Vagina (tissue), 2 donors: ENCODE measurements around the gene TMTC1. TPM values are rescaled to one million over a fixed set of nuclear protein-coding genes. Genes with fewer than 3 reads are reported as not detected.
A peak's percentile ranks its signal among the peaks of the same experiment; 100 is the strongest.
"Not testable (repeated sequence)": the region's sequence is repeated elsewhere in the genome, so short reads cannot be mapped to it uniquely, and the experiment has no call there.

Experiments
- DNase-seq, 2 donors: peaks; one replicate each; pipeline ENCODE4 v3.0.0-alpha.2; 2017; ENCODE audit errors: extremely low spot score in 2 of 2
- H3K27ac ChIP-seq: fragments of 200-600 bp; sonication (generic); one replicate; pipeline ENCODE4 v1.5.1; 2019
- H3K27me3 ChIP-seq: fragments of 200-600 bp; sonication (generic); one replicate; pipeline ENCODE4 v1.5.1; 2019
- H3K36me3 ChIP-seq, 2 donors: fragments of 200-600 bp; sonication (generic); one replicate each; pipeline ENCODE4 v1.5.1; 2017 to 2019
- H3K4me1 ChIP-seq: fragments of 200-600 bp; sonication (generic); one replicate; pipeline ENCODE4 v1.5.1; 2019
- H3K4me3 ChIP-seq, 2 donors: fragments of 200-600 bp; sonication (generic); 1 replicate in 1 of 2; 2 replicates in 1 of 2; pipeline ENCODE4 v1.5.1; 2016 to 2019
- H3K9me3 ChIP-seq: fragments of 200-600 bp; sonication (generic); one replicate; pipeline ENCODE4 v1.5.1; 2019
- POLR2A ChIP-seq, 2 donors: fragments of 450-650 bp; IDR thresholded peaks; one replicate each; pipeline ENCODE4 v1.6.1; 2017; ENCODE audit warnings: antibody characterized with exemption in 2 of 2, mild to moderate bottlenecking in 2 of 2, moderate library complexity in 2 of 2
- POLR2AphosphoS5 ChIP-seq, 2 donors: sonication (generic); formaldehyde crosslinking; IDR thresholded peaks; one replicate each; pipeline ENCODE4 v1.9.0; 2017; ENCODE audit warnings: antibody characterized with exemption in 2 of 2, mild to moderate bottlenecking in 2 of 2, low read depth in 1 of 2; ENCODE audit not compliant: insufficient read depth in 1 of 2
- intact Hi-C: fragments of 100-400 bp; cut with DNase I; formaldehyde crosslinking; loops from one replicate; pipeline ENCODE4 v1.15.1; 2023
- total RNA-seq: library from RNA; depleted of rRNA; stranded (reverse); fragments of >200 nt; gene quantifications from one replicate; pipeline ENCODE4 v1.2.3, GENCODE V29; 2016
- TF ChIP-seq, protein P1 (sequence below), 3 experiments: fragments of 450-650 bp in 2 of 3; fragments of 200-600 bp in 1 of 3; sonication (generic) in 1 of 3; IDR thresholded peaks; one replicate each; pipeline ENCODE4 v1.5.1; 2017 to 2019; ENCODE audit warnings: antibody characterized with exemption in 3 of 3, mild to moderate bottlenecking in 2 of 3, moderate library complexity in 2 of 3

Gene TMTC1
- total RNA-seq: 63.8 TPM

DNA sequence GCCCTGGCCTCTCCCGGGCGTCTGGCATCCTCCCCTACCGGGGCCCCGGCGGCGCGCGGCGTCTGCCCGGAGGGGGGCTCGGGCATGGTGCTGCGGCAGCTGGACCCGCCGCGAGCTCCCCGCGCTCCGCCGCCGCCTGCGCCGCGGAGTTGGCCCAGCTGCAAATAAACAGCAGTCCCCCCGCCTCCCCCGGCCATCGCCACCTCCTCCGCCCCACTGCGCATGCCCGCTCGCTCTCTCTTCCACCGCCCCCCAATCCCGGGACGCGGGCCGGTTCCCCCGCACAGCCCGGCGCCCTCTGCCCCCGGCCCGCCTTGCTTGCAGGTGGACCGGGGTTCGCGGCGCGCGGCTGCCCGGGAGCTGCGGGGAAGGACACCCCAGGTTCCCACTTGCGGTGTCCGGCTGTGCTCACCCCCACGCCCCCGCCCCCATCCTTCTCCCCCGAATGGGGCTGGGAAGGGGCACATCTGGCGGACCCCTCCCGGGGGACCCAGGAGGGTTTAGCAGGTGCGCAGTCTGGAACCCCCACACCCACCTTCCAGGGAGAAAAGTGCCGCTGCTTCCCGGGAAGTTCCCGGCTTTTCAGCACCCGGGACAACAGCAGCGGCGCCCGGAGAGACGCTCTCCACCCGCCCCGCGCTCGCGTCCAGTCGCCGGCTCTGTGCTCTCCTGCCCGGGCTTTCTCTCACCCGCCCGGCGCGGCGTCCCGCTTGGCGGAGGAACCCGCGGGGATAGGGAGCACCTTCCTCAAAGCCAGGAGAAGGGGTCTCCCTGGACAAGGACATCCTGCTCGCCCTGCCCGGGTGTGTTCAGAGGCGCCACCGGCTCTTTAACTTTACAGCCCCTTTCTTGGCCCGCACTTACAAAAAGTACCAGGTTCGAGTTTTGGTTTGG, at the start of gene TMTC1:
Gene TMTC1, minus strand, starts transcription at position 170 of the 894 bp plus-strand sequence. CDS start 191 bp downstream, outside the sequence.
- Histone ChIP-seq H3K27me3 (no peaks in the 10 kb centered on the region), H3K4me1 (peaks cover 9% of the 10 kb centered on the region), H3K4me3 (peak within 1 kb of the TSS; percentile 65 to 83), H3K36me3 (no peaks in the 10 kb centered on the region), H3K27ac (peak within 1 kb of the TSS; percentile 86), H3K9me3 (no peaks in the 10 kb centered on the region)
- TF ChIP-seq POLR2AphosphoS5 (IDR thresholded peaks at IDR 0.05; ENCODE audit: insufficient read depth in 1 of 2, low read depth in 1 of 2): peak in 1 of 2 donors; percentile 18
- TF ChIP-seq, protein P1, sequence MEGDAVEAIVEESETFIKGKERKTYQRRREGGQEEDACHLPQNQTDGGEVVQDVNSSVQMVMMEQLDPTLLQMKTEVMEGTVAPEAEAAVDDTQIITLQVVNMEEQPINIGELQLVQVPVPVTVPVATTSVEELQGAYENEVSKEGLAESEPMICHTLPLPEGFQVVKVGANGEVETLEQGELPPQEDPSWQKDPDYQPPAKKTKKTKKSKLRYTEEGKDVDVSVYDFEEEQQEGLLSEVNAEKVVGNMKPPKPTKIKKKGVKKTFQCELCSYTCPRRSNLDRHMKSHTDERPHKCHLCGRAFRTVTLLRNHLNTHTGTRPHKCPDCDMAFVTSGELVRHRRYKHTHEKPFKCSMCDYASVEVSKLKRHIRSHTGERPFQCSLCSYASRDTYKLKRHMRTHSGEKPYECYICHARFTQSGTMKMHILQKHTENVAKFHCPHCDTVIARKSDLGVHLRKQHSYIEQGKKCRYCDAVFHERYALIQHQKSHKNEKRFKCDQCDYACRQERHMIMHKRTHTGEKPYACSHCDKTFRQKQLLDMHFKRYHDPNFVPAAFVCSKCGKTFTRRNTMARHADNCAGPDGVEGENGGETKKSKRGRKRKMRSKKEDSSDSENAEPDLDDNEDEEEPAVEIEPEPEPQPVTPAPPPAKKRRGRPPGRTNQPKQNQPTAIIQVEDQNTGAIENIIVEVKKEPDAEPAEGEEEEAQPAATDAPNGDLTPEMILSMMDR (IDR thresholded peaks at IDR 0.05): no peak
- TF ChIP-seq POLR2A (IDR thresholded peaks at IDR 0.05): peak in 1 of 2 donors; percentile 68
- intact Hi-C loops: loop anchor here (10.0 kb wide), 1 partner anchor 49 kb away; no protein-coding TSS in a partner anchor
- DNase-seq: no peak

- no peak for DNase-seq
- H3K9me3 ChIP-seq: no peaks in the 10 kb centered on the region
- H3K27ac ChIP-seq: no peak overlapping the region
- no peaks in the 10 kb centered on the region for H3K27me3 ChIP-seq
- TF ChIP-seq POLR2AphosphoS5 (IDR thresholded peaks at IDR 0.05; ENCODE audit: insufficient read depth in 1 of 2, low read depth in 1 of 2): no peak
- H3K36me3 ChIP-seq: no peaks in the 10 kb centered on the region
- no peak overlapping the region for H3K4me3 ChIP-seq
- intact Hi-C loops: no loop called here
- H3K4me1 ChIP-seq: no peaks in the 10 kb centered on the region
Measured at GRCh38 chr12:29831173-29831572, 47.4 kb upstream of the TMTC1 start.

GRCh38 chr12:29830391-29830790, 46.6 kb upstream of the TMTC1 start:
- H3K4me1 ChIP-seq: no peaks in the 10 kb centered on the region
- no peaks in the 10 kb centered on the region for H3K9me3 ChIP-seq
- TF ChIP-seq POLR2A (IDR thresholded peaks at IDR 0.05) (no peak), POLR2AphosphoS5 (IDR thresholded peaks at IDR 0.05; ENCODE audit: insufficient read depth in 1 of 2, low read depth in 1 of 2) (no peak)
- TF ChIP-seq, protein P1 (IDR thresholded peaks at IDR 0.05): no peak
- no peak for DNase-seq
- no peaks in the 10 kb centered on the region for H3K36me3 ChIP-seq
- H3K27me3 ChIP-seq: no peaks in the 10 kb centered on the region
- intact Hi-C loops: no loop called here
- no peak overlapping the region for H3K27ac ChIP-seq
- no peak overlapping the region for H3K4me3 ChIP-seq

- no peak for DNase-seq
- no peaks in the 10 kb centered on the region for H3K36me3 ChIP-seq
- intact Hi-C loops: no loop called here
- H3K4me3 ChIP-seq: no peak overlapping the region
- TF ChIP-seq, protein P1 (IDR thresholded peaks at IDR 0.05): no peak
- no peak for TF ChIP-seq POLR2A (IDR thresholded peaks at IDR 0.05)
- no peak for TF ChIP-seq POLR2AphosphoS5 (IDR thresholded peaks at IDR 0.05; ENCODE audit: insufficient read depth in 1 of 2, low read depth in 1 of 2)
- H3K27me3 ChIP-seq: no peaks in the 10 kb centered on the region
- H3K9me3 ChIP-seq: no peaks in the 10 kb centered on the region
- H3K4me1 ChIP-seq: no peaks in the 10 kb centered on the region
- H3K27ac ChIP-seq: no peak overlapping the region
Measured at GRCh38 chr12:29818916-29819623, 35.3 kb upstream of the TMTC1 start.

- H3K27me3 ChIP-seq: no peaks in the 10 kb centered on the region
- DNase-seq: no peak
- intact Hi-C loops: no loop called here
- H3K4me1 ChIP-seq: no peaks in the 10 kb centered on the region
- no peak for TF ChIP-seq POLR2AphosphoS5 (IDR thresholded peaks at IDR 0.05; ENCODE audit: insufficient read depth in 1 of 2, low read depth in 1 of 2)
- TF ChIP-seq POLR2A (IDR thresholded peaks at IDR 0.05): no peak
- TF ChIP-seq, protein P1 (IDR thresholded peaks at IDR 0.05): no peak
- no peaks in the 10 kb centered on the region for H3K36me3 ChIP-seq
- no peaks in the 10 kb centered on the region for H3K9me3 ChIP-seq
- H3K4me3 ChIP-seq: no peak overlapping the region
- no peak overlapping the region for H3K27ac ChIP-seq
Measured at GRCh38 chr12:29816874-29817725, 33.4 kb upstream of the TMTC1 start.

DNA sequence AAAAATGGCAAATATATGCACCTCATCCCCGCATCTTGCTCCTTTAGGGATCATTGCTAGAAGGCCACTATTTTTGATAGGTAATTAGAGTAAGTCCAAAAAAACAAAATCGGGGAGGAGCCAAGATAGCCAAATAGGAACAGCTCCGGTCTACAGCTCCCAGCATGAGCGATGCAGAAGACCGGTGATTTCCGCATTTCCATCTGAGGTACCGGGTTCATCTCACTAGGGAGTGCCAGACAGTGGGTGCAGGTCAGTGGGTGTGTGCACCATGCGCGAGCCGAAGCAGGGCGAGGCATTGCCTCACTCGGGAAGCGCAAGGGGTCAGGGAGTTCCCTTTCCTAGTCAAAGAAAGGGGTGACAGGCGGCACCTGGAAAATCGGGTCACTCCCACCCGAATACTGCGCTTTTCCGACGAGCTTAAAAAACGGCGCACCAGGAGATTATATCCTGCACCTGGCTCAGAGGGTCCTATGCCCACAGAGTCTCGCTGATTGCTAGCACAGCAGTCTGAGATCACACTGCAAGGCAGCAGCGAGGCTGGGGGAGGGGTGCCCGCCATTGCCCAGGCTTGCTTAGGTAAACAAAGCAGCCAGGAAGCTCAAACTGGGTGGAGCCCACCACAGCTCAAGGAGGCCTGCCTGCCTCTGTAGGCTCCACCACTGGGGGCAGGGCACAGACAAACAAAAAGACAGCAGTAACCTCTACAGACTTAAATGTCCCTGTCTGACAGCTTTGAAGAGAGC, 26.0 kb upstream of the TMTC1 start:
- H3K36me3 ChIP-seq, H3K27ac ChIP-seq, intact Hi-C loops, H3K4me1 ChIP-seq, DNase-seq, H3K9me3 ChIP-seq, H3K27me3 ChIP-seq, H3K4me3 ChIP-seq: not testable (repeated sequence)
